ENCODE measurements around the gene CADPS2. TPM values are rescaled to one million over a fixed set of nuclear protein-coding genes. Genes with fewer than 3 reads are reported as not detected.
A peak's percentile ranks its signal among the peaks of the same experiment; 100 is the strongest.

Gene CADPS2
- total and polyA plus RNA-seq, 2 donors (not counting 3 experiments of a cell fraction or from before 2014, with no cell fraction given), result 9.5 to 22.6 TPM

DNA sequence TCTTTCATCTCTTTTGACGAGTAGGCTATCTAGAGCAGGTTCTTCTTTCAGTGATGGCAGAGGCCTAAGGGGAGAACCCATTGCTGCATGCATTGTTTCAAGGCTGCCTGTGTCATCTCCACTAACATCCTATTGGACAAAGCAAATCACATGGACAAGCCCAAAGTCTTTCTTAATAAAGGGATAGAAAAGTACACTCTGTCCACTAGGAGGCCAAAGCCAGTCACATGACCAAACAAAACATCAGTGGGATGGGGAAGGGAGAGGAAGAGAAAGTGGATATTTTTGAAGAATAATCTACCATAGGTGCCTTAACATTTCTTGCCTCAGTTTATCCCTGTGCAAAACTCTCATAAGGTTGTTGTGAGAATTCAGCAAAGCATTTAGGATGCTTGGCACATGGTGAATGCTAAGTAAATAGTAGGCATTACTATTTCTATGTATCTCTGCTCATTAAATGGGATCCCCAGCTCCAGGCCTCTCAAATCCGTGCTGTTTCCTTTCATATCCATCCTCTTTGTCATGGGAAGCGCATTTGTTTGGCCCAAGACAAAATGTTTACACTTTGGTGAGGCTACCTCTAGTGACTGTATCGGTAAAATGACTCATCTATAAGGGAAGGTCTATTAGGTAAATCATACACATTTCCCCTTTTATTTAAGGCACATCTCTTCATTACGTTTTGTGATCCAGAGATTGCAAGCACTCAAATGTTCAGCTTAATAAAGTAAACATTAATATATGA, 16.7 kb upstream of the CADPS2 start:
- H2AFZ ChIP-seq (ENCODE audit: low read depth, low read length), result no peak overlapping the region
- H3K9me3 ChIP-seq (replicated peaks; ENCODE audit: control insufficient read depth, insufficient read depth, low read length), result no peaks in the 10 kb centered on the region
- H3K9ac ChIP-seq (replicated peaks; ENCODE audit: extremely low read depth, insufficient read depth, low read length), result no peak overlapping the region
- H3K27ac ChIP-seq (ENCODE audit: insufficient read depth, low read depth, low read length), result no peak overlapping the region
- CTCF ChIA-PET, result interaction anchor here (0.9 to 1.0 kb wide), 3 partner anchors 10 to 251 kb away, joined by 3 read pairs; no protein-coding TSS in a partner anchor
- no peak for DNase-seq (ENCODE audit: low read depth, low spot score)
- TF ChIP-seq, protein P1, sequence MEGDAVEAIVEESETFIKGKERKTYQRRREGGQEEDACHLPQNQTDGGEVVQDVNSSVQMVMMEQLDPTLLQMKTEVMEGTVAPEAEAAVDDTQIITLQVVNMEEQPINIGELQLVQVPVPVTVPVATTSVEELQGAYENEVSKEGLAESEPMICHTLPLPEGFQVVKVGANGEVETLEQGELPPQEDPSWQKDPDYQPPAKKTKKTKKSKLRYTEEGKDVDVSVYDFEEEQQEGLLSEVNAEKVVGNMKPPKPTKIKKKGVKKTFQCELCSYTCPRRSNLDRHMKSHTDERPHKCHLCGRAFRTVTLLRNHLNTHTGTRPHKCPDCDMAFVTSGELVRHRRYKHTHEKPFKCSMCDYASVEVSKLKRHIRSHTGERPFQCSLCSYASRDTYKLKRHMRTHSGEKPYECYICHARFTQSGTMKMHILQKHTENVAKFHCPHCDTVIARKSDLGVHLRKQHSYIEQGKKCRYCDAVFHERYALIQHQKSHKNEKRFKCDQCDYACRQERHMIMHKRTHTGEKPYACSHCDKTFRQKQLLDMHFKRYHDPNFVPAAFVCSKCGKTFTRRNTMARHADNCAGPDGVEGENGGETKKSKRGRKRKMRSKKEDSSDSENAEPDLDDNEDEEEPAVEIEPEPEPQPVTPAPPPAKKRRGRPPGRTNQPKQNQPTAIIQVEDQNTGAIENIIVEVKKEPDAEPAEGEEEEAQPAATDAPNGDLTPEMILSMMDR (IDR thresholded peaks at IDR 0.05; ENCODE audit: extremely low read depth in 1 of 2, insufficient read depth in 1 of 2, low read depth in 1 of 2, low read length in 2 of 2), result peak; percentile 2 to 22
- TF ChIP-seq FOS (IDR thresholded peaks at IDR 0.05; ENCODE audit: borderline replicate concordance, insufficient read depth, low read length) (peak; percentile 24), EZH2 (IDR thresholded peaks at IDR 0.05; ENCODE audit: borderline replicate concordance, low read depth, low read length, severe bottlenecking) (no peak)
- H3K9me1 ChIP-seq (replicated peaks; ENCODE audit: control insufficient read depth, extremely low read depth, insufficient read depth, low read length), result no peaks in the 10 kb centered on the region
- H3K79me2 ChIP-seq (ENCODE audit: control insufficient read depth, insufficient read depth, low read length), result no peaks in the 10 kb centered on the region
- H3K4me1 ChIP-seq (ENCODE audit: control insufficient read depth, extremely low read depth, insufficient read depth, low read length), result peaks cover 10% of the 10 kb centered on the region
- no peak overlapping the region for H3K4me3 ChIP-seq (replicated peaks in 1 of 3; ENCODE audit: insufficient read depth in 1 of 3, low read depth in 1 of 3, low read length in 3 of 3)
- dilution Hi-C loops (cut with MboI; ENCODE audit: extremely low pct_ligation_motif_present, low sequenced_read_pairs) (no loop called here), intact Hi-C loops (cut with micrococcal nuclease) (no loop called here)
- BruUV-seq (replicated peaks), result no TSS peak
- POLR2A ChIA-PET, result no interaction called here
- H3K27me3 ChIP-seq (ENCODE audit: control insufficient read depth in 2 of 2, insufficient read depth in 2 of 2, low read length in 2 of 2), result no peaks in the 10 kb centered on the region
- H3K36me3 ChIP-seq (ENCODE audit: control insufficient read depth in 2 of 2, extremely low read depth in 1 of 2, insufficient read depth in 2 of 2, low read length in 2 of 2), result no peaks in the 10 kb centered on the region
- no peak overlapping the region for H3K4me2 ChIP-seq (ENCODE audit: insufficient read depth, low read length)
- H4K20me1 ChIP-seq (replicated peaks; ENCODE audit: control insufficient read depth, extremely low read depth, insufficient read depth, low read length), result no peaks in the 10 kb centered on the region
- FAIRE-seq, result no peak

- no peaks in the 10 kb centered on the region for H3K9me3 ChIP-seq (replicated peaks; ENCODE audit: control insufficient read depth, insufficient read depth, low read length)
- FAIRE-seq (no peak), DNase-seq (ENCODE audit: low read depth, low spot score) (no peak)
- TF ChIP-seq POLR2AphosphoS5 (IDR thresholded peaks at IDR 0.05; ENCODE audit: insufficient read depth, low read depth, low read length) (no peak), GATA2 (IDR thresholded peaks at IDR 0.05; ENCODE audit: insufficient read depth, insufficient read length, low read depth, low read length) (no peak), EZH2 (IDR thresholded peaks at IDR 0.05; ENCODE audit: borderline replicate concordance, low read depth, low read length, severe bottlenecking) (no peak), POLR2A (IDR thresholded peaks at IDR 0.05; ENCODE audit: low read depth, low read length) (no peak), JUN (IDR thresholded peaks at IDR 0.05; ENCODE audit: borderline replicate concordance, insufficient read depth, insufficient read length, low read depth) (no peak), MYC (IDR thresholded peaks at IDR 0.05; ENCODE audit: low read depth, low read length) (no peak), FOS (IDR thresholded peaks at IDR 0.05; ENCODE audit: borderline replicate concordance, insufficient read depth, low read length) (no peak), MAX (IDR thresholded peaks at IDR 0.05; ENCODE audit: insufficient read depth, insufficient read length) (no peak)
- TF ChIP-seq, protein P1 (IDR thresholded peaks at IDR 0.05; ENCODE audit: extremely low read depth in 1 of 2, insufficient read depth in 1 of 2, low read depth in 1 of 2, low read length in 2 of 2), result no peak
- CTCF ChIA-PET, result interaction anchor here (1.0 kb wide), 1 partner anchor 10 kb away, joined by 5 read pairs; no protein-coding TSS in a partner anchor
- H3K4me2 ChIP-seq (ENCODE audit: insufficient read depth, low read length), result no peak overlapping the region
- H3K9ac ChIP-seq (replicated peaks; ENCODE audit: extremely low read depth, insufficient read depth, low read length), result no peak overlapping the region
- no peak overlapping the region for H2AFZ ChIP-seq (ENCODE audit: low read depth, low read length)
- intact Hi-C loops (cut with micrococcal nuclease), result no loop called here
- POLR2A ChIA-PET, result no interaction called here
- BruUV-seq (replicated peaks), result no TSS peak
- peaks cover 10% of the 10 kb centered on the region for H3K4me1 ChIP-seq (ENCODE audit: control insufficient read depth, extremely low read depth, insufficient read depth, low read length)
- no peak overlapping the region for H3K4me3 ChIP-seq (replicated peaks in 1 of 3; ENCODE audit: insufficient read depth in 1 of 3, low read depth in 1 of 3, low read length in 3 of 3)
- H3K9me1 ChIP-seq (replicated peaks; ENCODE audit: control insufficient read depth, extremely low read depth, insufficient read depth, low read length), result no peaks in the 10 kb centered on the region
- dilution Hi-C loops (cut with MboI; ENCODE audit: extremely low pct_ligation_motif_present, low sequenced_read_pairs), result no loop called here
- H3K79me2 ChIP-seq (ENCODE audit: control insufficient read depth, insufficient read depth, low read length), result no peaks in the 10 kb centered on the region
- H3K27ac ChIP-seq (ENCODE audit: insufficient read depth, low read depth, low read length), result no peak overlapping the region
- H4K20me1 ChIP-seq (replicated peaks; ENCODE audit: control insufficient read depth, extremely low read depth, insufficient read depth, low read length), result no peaks in the 10 kb centered on the region
- no peaks in the 10 kb centered on the region for H3K27me3 ChIP-seq (ENCODE audit: control insufficient read depth in 2 of 2, insufficient read depth in 2 of 2, low read length in 2 of 2)
- no peaks in the 10 kb centered on the region for H3K36me3 ChIP-seq (ENCODE audit: control insufficient read depth in 2 of 2, extremely low read depth in 1 of 2, insufficient read depth in 2 of 2, low read length in 2 of 2)
These were observed 15.0 kb upstream of the CADPS2 start for GRCh38 chr7:122901250-122901649.
